H9 (cell line): Measurements from ENCODE around the gene LRRIQ4. TPM values are rescaled to one million over a fixed set of nuclear protein-coding genes. Genes with fewer than 3 reads are reported as not detected.

Experiments used
- DNase-seq: peaks from one replicate; pipeline ENCODE4 v3.0.0-alpha.2; 2017
- H2AFZ ChIP-seq: one replicate; pipeline ENCODE4 v1.6.1; 2013; ENCODE audit warnings: mild to moderate bottlenecking, low read length, control low read depth, moderate library complexity
- H2AK5ac ChIP-seq: 2 replicates; pipeline ENCODE4 v1.6.1; 2013; ENCODE audit warnings: low read length, control low read depth, mixed read lengths; ENCODE audit not compliant: insufficient read length
- H2BK120ac ChIP-seq: one replicate; pipeline ENCODE4 v1.6.1; 2013; ENCODE audit warnings: low read depth, mild to moderate bottlenecking, low read length, control low read depth, inconsistent platforms; ENCODE audit not compliant: poor library complexity, severe bottlenecking
- H2BK12ac ChIP-seq: 2 replicates; pipeline ENCODE4 v1.6.1; 2013; ENCODE audit warnings: low read length, control low read depth, mixed read lengths, low read depth; ENCODE audit not compliant: insufficient read length
- H2BK15ac ChIP-seq: 2 replicates; pipeline ENCODE4 v1.6.1; 2013; ENCODE audit warnings: low read depth, low read length, control low read depth
- H2BK20ac ChIP-seq: one replicate; pipeline ENCODE4 v1.6.1; 2013; ENCODE audit warnings: low read depth, mild to moderate bottlenecking, low read length, control low read depth, inconsistent platforms; ENCODE audit not compliant: poor library complexity, severe bottlenecking
- H2BK5ac ChIP-seq: 2 replicates; pipeline ENCODE4 v1.6.1; 2013; ENCODE audit warnings: low read length, control low read depth, mixed read lengths; ENCODE audit not compliant: insufficient read length
- H3K14ac ChIP-seq: 2 replicates; pipeline ENCODE4 v1.6.1; 2013; ENCODE audit warnings: low read length, control low read depth; ENCODE audit not compliant: insufficient read depth
- H3K18ac ChIP-seq: 2 replicates; pipeline ENCODE4 v1.6.1; 2013; ENCODE audit warnings: low read depth, mild to moderate bottlenecking, mixed read lengths, low read length, control low read depth; ENCODE audit not compliant: insufficient read length
- H3K23ac ChIP-seq: 2 replicates; pipeline ENCODE4 v1.6.1; 2013; ENCODE audit warnings: low read length, control low read depth, mixed read lengths, low read depth; ENCODE audit not compliant: insufficient read length
- H3K23me2 ChIP-seq: 2 replicates; pipeline ENCODE4 v1.6.1; 2013; ENCODE audit warnings: low read depth, mild to moderate bottlenecking, mixed read lengths, low read length, control low read depth; ENCODE audit not compliant: insufficient read length, poor library complexity, severe bottlenecking
- H3K27ac ChIP-seq: 2 replicates; pipeline ENCODE4 v1.5.1; 2013; ENCODE audit warnings: low read length, control low read depth, mixed read lengths, low read depth; ENCODE audit not compliant: insufficient read length
- H3K27me3 ChIP-seq: 2 replicates; pipeline ENCODE4 v1.6.1; 2013; ENCODE audit warnings: low read length, control low read depth, inconsistent platforms; ENCODE audit not compliant: insufficient read depth
- H3K4ac ChIP-seq: 2 replicates; pipeline ENCODE4 v1.6.1; 2013; ENCODE audit warnings: low read depth, mild to moderate bottlenecking, control low read depth, inconsistent platforms, low read length, moderate library complexity
- H3K4me1 ChIP-seq: 2 replicates; pipeline ENCODE4 v1.6.1; 2013; ENCODE audit warnings: low read length, control low read depth, inconsistent platforms; ENCODE audit not compliant: insufficient read depth
- H3K4me2 ChIP-seq: 2 replicates; pipeline ENCODE4 v1.6.1; 2013; ENCODE audit warnings: low read length, control low read depth, mixed read lengths; ENCODE audit not compliant: insufficient read length, insufficient read depth
- H3K56ac ChIP-seq: 2 replicates; pipeline ENCODE4 v1.6.1; 2013; ENCODE audit warnings: low read depth, mild to moderate bottlenecking, mixed read lengths, low read length, control low read depth; ENCODE audit not compliant: insufficient read length
- H3K79me1 ChIP-seq: 2 replicates; pipeline ENCODE4 v1.6.1; 2013; ENCODE audit warnings: low read depth, mild to moderate bottlenecking, moderate library complexity, low read length, control low read depth, inconsistent platforms; ENCODE audit not compliant: insufficient read depth, poor library complexity, severe bottlenecking
- H3K79me2 ChIP-seq: 2 replicates; pipeline ENCODE4 v1.6.1; 2013; ENCODE audit warnings: low read length, control low read depth, inconsistent platforms; ENCODE audit not compliant: insufficient read depth
- H3K9ac ChIP-seq: 2 replicates; pipeline ENCODE4 v1.6.1; 2013; ENCODE audit warnings: low read length, control low read depth, mixed read lengths; ENCODE audit not compliant: insufficient read length; ENCODE audit errors: extremely low read depth
- H3K9me3 ChIP-seq: one replicate; pipeline ENCODE4 v1.6.1; 2013; ENCODE audit warnings: low read depth, low read length, inconsistent platforms; ENCODE audit not compliant: control insufficient read depth
- H3T11ph ChIP-seq: one replicate; pipeline ENCODE4 v1.6.1; 2013; ENCODE audit warnings: mild to moderate bottlenecking, low read length, control low read depth, inconsistent platforms
- H4K20me1 ChIP-seq: one replicate; pipeline ENCODE4 v1.6.1; 2013; ENCODE audit not compliant: control insufficient read depth, insufficient read length, insufficient read depth
- H4K5ac ChIP-seq: 2 replicates; pipeline ENCODE4 v1.6.1; 2013; ENCODE audit warnings: low read depth, mild to moderate bottlenecking, mixed read lengths, low read length, control low read depth; ENCODE audit not compliant: insufficient read length
- H4K8ac ChIP-seq: replicated peaks from 2 replicates; pipeline ENCODE4 v1.6.1; 2013; ENCODE audit warnings: low read length, control low read depth, mixed read lengths, low read depth; ENCODE audit not compliant: insufficient read length
- H4K91ac ChIP-seq: 2 replicates; pipeline ENCODE4 v1.6.1; 2013; ENCODE audit warnings: low read depth, mild to moderate bottlenecking, moderate library complexity, mixed read lengths, low read length, control low read depth; ENCODE audit not compliant: insufficient read length
- H3K27ac Mint-ChIP-seq, 3 experiments: 2 replicates in 2 of 3; 3 replicates in 1 of 3; pipeline ENCODE4 v1.8.0; 2020 to 2021; ENCODE audit warnings: mixed read lengths in 3 of 3, mild to moderate bottlenecking in 1 of 3, moderate library complexity in 1 of 3
- H3K27me3 Mint-ChIP-seq: 2 replicates; pipeline ENCODE4 v1.8.0; 2021; ENCODE audit warnings: low read depth, mild to moderate bottlenecking, moderate library complexity, mixed read lengths
- H3K36me3 Mint-ChIP-seq, 3 experiments: 2 replicates in 2 of 3; 3 replicates in 1 of 3; pipeline ENCODE4 v1.8.0; 2020 to 2021; ENCODE audit warnings: low read depth in 3 of 3, mixed read lengths in 3 of 3; ENCODE audit not compliant: insufficient read depth in 1 of 3
- H3K4me1 Mint-ChIP-seq, 2 experiments: 2 replicates each; pipeline ENCODE4 v1.8.0; 2020; ENCODE audit warnings: mixed read lengths in 2 of 2
- H3K4me3 Mint-ChIP-seq, 2 experiments: 2 replicates in 1 of 2; 3 replicates in 1 of 2; pipeline ENCODE4 v1.8.0; 2020 to 2021; ENCODE audit warnings: mild to moderate bottlenecking in 2 of 2, mixed read lengths in 2 of 2, moderate library complexity in 1 of 2
- H3K9me3 Mint-ChIP-seq, 2 experiments: 2 replicates in 1 of 2; 3 replicates in 1 of 2; pipeline ENCODE4 v1.8.0; 2020; ENCODE audit warnings: mild to moderate bottlenecking in 2 of 2, mixed read lengths in 2 of 2, moderate library complexity in 1 of 2
- WGBS: extraction: QIAGEN DNeasy Blood & Tissue Kit; methylation state at CpG from one replicate; pipeline ENCODE4 v1.1.7; 2013; ENCODE audit warnings: missing lambda C conversion rate, low lambda C conversion rate, mixed read lengths; ENCODE audit not compliant: insufficient read length; ENCODE audit errors: extremely low coverage; 5-methylcytosine and 5-hydroxymethylcytosine counted together
- total RNA-seq: library from RNA; stranded (reverse); gene quantifications from 2 replicates; pipeline ENCODE4 v1.2.1, GENCODE V29; 2021
- TF ChIP-seq, protein P1 (sequence below): fragments of 200-600 bp; sonication (generic); conservative IDR thresholded peaks from 3 replicates; pipeline ENCODE4 v1.8.0; 2021; ENCODE audit warnings: antibody characterized with exemption, mild to moderate bottlenecking

Gene LRRIQ4
- total RNA-seq, 1 experiment from 2014 or later, result not detected

DNA sequence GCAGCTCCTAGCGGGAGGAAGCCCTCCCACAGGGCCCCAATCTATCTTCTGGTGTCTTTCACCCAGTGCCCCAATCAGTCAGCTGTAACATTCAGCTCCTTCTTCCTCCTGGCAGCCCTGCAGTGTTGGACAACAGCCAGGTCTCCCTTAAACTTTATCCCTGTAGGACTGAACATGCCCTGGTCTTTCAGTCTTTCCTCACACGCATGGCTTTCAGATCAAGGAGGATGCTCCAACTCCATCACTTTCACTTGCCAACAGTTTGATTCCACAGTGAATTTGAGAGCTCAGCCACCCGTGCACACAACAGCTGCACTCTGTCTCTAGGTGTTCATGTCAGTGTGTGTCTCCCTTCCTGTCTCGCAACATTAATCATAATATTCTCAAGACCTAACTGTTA lies 28.5 kb downstream of the LRRIQ4 start:
- no peak overlapping the region for H2BK15ac ChIP-seq
- H2AK5ac ChIP-seq, result no peak overlapping the region
- H3K9ac ChIP-seq, result no peak overlapping the region
- no peak overlapping the region for H3K4me3 Mint-ChIP-seq
- no peaks in the 10 kb centered on the region for H3K36me3 Mint-ChIP-seq
- no peaks in the 10 kb centered on the region for H3K27me3 Mint-ChIP-seq
- no peak overlapping the region for H3K56ac ChIP-seq
- no peaks in the 10 kb centered on the region for H4K20me1 ChIP-seq
- H2AFZ ChIP-seq, result no peak overlapping the region
- H4K8ac ChIP-seq, result no peak overlapping the region
- H4K91ac ChIP-seq, result no peak overlapping the region
- H2BK20ac ChIP-seq, result no peak overlapping the region
- H3K4ac ChIP-seq, result no peak overlapping the region
- no peaks in the 10 kb centered on the region for H3K79me1 ChIP-seq
- H3K27ac ChIP-seq, result no peak overlapping the region
- H3K79me2 ChIP-seq, result no peaks in the 10 kb centered on the region
- no peaks in the 10 kb centered on the region for H3K23me2 ChIP-seq
- no peak overlapping the region for H3K18ac ChIP-seq
- H4K5ac ChIP-seq, result no peak overlapping the region
- no peak overlapping the region for H3K4me2 ChIP-seq
- H3K23ac ChIP-seq, result no peak overlapping the region
- no CpG with 5 or more reads among the region's 4 CpGs for WGBS
- no peak overlapping the region for H2BK12ac ChIP-seq
- H2BK120ac ChIP-seq, result no peak overlapping the region
- TF ChIP-seq, protein P1, sequence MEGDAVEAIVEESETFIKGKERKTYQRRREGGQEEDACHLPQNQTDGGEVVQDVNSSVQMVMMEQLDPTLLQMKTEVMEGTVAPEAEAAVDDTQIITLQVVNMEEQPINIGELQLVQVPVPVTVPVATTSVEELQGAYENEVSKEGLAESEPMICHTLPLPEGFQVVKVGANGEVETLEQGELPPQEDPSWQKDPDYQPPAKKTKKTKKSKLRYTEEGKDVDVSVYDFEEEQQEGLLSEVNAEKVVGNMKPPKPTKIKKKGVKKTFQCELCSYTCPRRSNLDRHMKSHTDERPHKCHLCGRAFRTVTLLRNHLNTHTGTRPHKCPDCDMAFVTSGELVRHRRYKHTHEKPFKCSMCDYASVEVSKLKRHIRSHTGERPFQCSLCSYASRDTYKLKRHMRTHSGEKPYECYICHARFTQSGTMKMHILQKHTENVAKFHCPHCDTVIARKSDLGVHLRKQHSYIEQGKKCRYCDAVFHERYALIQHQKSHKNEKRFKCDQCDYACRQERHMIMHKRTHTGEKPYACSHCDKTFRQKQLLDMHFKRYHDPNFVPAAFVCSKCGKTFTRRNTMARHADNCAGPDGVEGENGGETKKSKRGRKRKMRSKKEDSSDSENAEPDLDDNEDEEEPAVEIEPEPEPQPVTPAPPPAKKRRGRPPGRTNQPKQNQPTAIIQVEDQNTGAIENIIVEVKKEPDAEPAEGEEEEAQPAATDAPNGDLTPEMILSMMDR, result no peak
- peaks cover 7% of the 10 kb centered on the region in 2 experiments for H3K4me1 Mint-ChIP-seq
- no peak overlapping the region for H3K27ac Mint-ChIP-seq
- no peaks in the 10 kb centered on the region for H3K27me3 ChIP-seq
- no peak overlapping the region for H3T11ph ChIP-seq
- no peak for DNase-seq
- no peaks in the 10 kb centered on the region for H3K4me1 ChIP-seq
- no peaks in the 10 kb centered on the region for H3K9me3 ChIP-seq
- no peak overlapping the region for H2BK5ac ChIP-seq
- no peaks in the 10 kb centered on the region for H3K9me3 Mint-ChIP-seq
- no peak overlapping the region for H3K14ac ChIP-seq
